Sigmoid colon (tissue), 7 donors: ENCODE results near the gene CCDC107. TPM values are rescaled to one million over a fixed set of nuclear protein-coding genes. Genes with fewer than 3 reads are reported as not detected.

ENCODE experiments used
- DNase-seq: peaks from one replicate; pipeline ENCODE4 v3.0.0-alpha.2; 2019
- H3K27ac ChIP-seq, 4 donors: fragments of 200-600 bp; sonication (generic); one replicate each; pipeline ENCODE4 v1.5.1; 2016 to 2019; ENCODE audit warnings: mild to moderate bottlenecking in 1 of 4
- H3K27me3 ChIP-seq, 3 donors: fragments of 200-600 bp; sonication (generic); one replicate each; pipeline ENCODE4 v1.5.1; 2019; ENCODE audit warnings: mild to moderate bottlenecking in 1 of 3
- H3K36me3 ChIP-seq, 4 donors: fragments of 200-600 bp; sonication (generic); one replicate each; pipeline ENCODE4 v1.5.1; 2016 to 2019
- H3K4me1 ChIP-seq, 4 donors: fragments of 200-600 bp; sonication (generic); one replicate each; pipeline ENCODE4 v1.5.1; 2017 to 2019
- H3K4me3 ChIP-seq, 4 donors: fragments of 200-600 bp; sonication (generic); one replicate each; pipeline ENCODE4 v1.5.1; 2017 to 2019; ENCODE audit warnings: mild to moderate bottlenecking in 2 of 4, moderate library complexity in 1 of 4
- H3K9me3 ChIP-seq, 4 donors: fragments of 200-600 bp in 3 of 4; sonication (generic) in 3 of 4; one replicate each; pipeline versions ENCODE4 v1.5.1 to v1.6.1; 2013 to 2019
- CTCF ChIP-seq, 4 experiments: fragments of 450-650 bp in 3 of 4; fragments of 200-600 bp in 1 of 4; IDR thresholded peaks; one replicate each; pipeline ENCODE4 v1.5.1; 2016 to 2019; ENCODE audit warnings: antibody characterized with exemption in 4 of 4, mild to moderate bottlenecking in 3 of 4, moderate library complexity in 2 of 4
- EP300 ChIP-seq, 4 donors: sonication (generic); formaldehyde crosslinking; IDR thresholded peaks; one replicate each; pipeline ENCODE4 v1.6.1; 2017; ENCODE audit warnings: antibody characterized with exemption in 4 of 4
- POLR2A ChIP-seq, 2 donors: fragments of 450-650 bp; IDR thresholded peaks; one replicate each; pipeline ENCODE4 v1.6.1; 2016; ENCODE audit warnings: antibody characterized with exemption in 2 of 2, mild to moderate bottlenecking in 2 of 2, moderate library complexity in 2 of 2
- POLR2AphosphoS5 ChIP-seq, 4 donors: sonication (generic); formaldehyde crosslinking; IDR thresholded peaks; one replicate each; pipeline ENCODE4 v1.6.1; 2017; ENCODE audit warnings: antibody characterized with exemption in 4 of 4
- WGBS, 2 donors: extraction: QIAGEN DNeasy Blood & Tissue Kit; methylation state at CpG; one replicate each; pipeline ENCODE4 v1.1.7; 2013; 5-methylcytosine and 5-hydroxymethylcytosine counted together
- intact Hi-C: fragments of 100-400 bp; cut with DNase I; formaldehyde crosslinking; loops from one replicate; pipeline ENCODE4 v1.15.1; 2023
- polyA plus RNA-seq, 3 donors: library from polyadenylated mRNA; stranded (reverse); fragments of 200-250 nt; gene quantifications; one replicate each; pipeline ENCODE4 v1.2.3, GENCODE V29; 2013
- total RNA-seq, 4 donors: library from RNA; depleted of rRNA; stranded (reverse); fragments of >200 nt; gene quantifications; one replicate each; pipeline ENCODE4 v1.1.0, GENCODE V29; 2016
- donor health status: healthy with polysubstance abuse.
- donor health status: Bipolar disorder and iron deficiency.
- donor health status: healthy.

CCDC107 gene
- total and polyA plus RNA-seq, 7 donors, result 21.3 to 112 (median 70.6) TPM

GRCh38 chr9:35669331-35670145, 11.4 kb downstream of the CCDC107 start:
- 42 to 71% methylated on average over 6 of the region's 6 CpGs for WGBS, 2 donors
- Histone ChIP-seq H3K36me3 (no peaks in the 10 kb centered on the region), H3K27me3 (no peaks in the 10 kb centered on the region), H3K9me3 (no peaks in the 10 kb centered on the region), H3K27ac (no peak overlapping the region), H3K4me1 (peaks cover 0 to 29% (median 23%) of the 10 kb centered on the region in 4 donors), H3K4me3 (no peak overlapping the region)
- DNase-seq, result no peak
- TF ChIP-seq POLR2A (IDR thresholded peaks at IDR 0.05), result no peak
- no peak for TF ChIP-seq EP300 (IDR thresholded peaks at IDR 0.05)
- no peak for TF ChIP-seq CTCF (IDR thresholded peaks at IDR 0.05)
- no peak for TF ChIP-seq POLR2AphosphoS5 (IDR thresholded peaks at IDR 0.05)
- intact Hi-C loops, result no loop called here

DNA sequence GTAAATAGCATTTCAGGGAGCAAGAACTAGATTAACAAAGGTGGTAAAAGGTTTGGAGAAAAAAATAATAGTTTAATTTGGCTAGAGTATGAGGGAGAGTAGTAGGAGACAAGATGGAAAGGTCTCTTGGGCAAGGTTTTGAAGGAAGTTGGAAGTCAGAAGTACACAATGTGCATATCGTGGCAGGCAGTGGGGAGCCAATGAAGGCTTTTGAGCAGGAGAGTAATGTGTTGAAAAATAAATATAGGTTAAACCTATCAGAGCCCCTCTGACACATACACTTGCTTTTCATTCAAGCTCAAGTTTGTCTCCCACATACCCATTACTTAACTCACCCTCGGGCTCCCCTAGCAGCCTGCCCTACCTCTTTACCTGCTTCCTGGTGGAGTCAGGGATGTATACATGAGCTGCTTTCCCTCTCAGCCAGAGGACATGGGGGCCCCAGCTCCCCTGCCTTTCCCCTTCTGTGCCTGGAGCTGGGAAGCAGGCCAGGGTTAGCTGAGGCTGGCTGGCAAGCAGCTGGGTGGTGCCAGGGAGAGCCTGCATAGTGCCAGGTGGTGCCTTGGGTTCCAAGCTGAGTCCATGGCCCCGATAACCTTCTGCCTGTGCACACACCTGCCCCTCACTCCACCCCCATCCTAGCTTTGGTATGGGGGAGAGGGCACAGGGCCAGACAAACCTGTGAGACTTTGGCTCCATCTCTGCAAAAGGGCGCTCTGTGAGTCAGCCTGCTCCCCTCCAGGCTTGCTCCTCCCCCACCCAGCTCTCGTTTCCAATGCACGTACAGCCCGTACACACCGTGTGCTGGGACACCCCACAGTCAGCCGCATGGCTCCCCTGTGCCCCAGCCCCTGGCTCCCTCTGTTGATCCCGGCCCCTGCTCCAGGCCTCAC, 15.3 kb downstream of the CCDC107 start, which contains the start of gene CA9:
Gene CA9, plus strand, starts transcription at position 797 of the 893 bp plus-strand sequence. Its CDS starts 32 bp downstream, at position 829.
- intact Hi-C loops, result no loop called here
- no peaks in the 10 kb centered on the region for H3K9me3 ChIP-seq
- peak in 2 of 4 donors; percentile 35 to 38 for TF ChIP-seq POLR2AphosphoS5 (IDR thresholded peaks at IDR 0.05)
- no peak for TF ChIP-seq EP300 (IDR thresholded peaks at IDR 0.05)
- TF ChIP-seq POLR2A (IDR thresholded peaks at IDR 0.05), result no peak
- no peaks in the 10 kb centered on the region for H3K27me3 ChIP-seq
- peaks cover 0 to 28% (median 26%) of the 10 kb centered on the region in 4 donors for H3K4me1 ChIP-seq
- 18 to 64% methylated on average over 10 of the region's 10 CpGs for WGBS, 2 donors
- no peaks in the 10 kb centered on the region for H3K36me3 ChIP-seq
- H3K27ac ChIP-seq, result peak within 1 kb of the TSS; percentile 12 to 64 (median 54)
- DNase-seq, result peak; percentile 81
- no peak within 1 kb of the TSS for H3K4me3 ChIP-seq

DNA sequence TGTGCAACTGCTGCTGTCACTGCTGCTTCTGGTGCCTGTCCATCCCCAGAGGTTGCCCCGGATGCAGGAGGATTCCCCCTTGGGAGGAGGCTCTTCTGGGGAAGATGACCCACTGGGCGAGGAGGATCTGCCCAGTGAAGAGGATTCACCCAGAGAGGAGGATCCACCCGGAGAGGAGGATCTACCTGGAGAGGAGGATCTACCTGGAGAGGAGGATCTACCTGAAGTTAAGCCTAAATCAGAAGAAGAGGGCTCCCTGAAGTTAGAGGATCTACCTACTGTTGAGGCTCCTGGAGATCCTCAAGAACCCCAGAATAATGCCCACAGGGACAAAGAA, 15.9 kb downstream of the CCDC107 start:
- Histone ChIP-seq H3K36me3 (no peaks in the 10 kb centered on the region), H3K27me3 (no peaks in the 10 kb centered on the region), H3K4me3 (no peak overlapping the region), H3K4me1 (peaks cover 0 to 28% (median 26%) of the 10 kb centered on the region in 4 donors), H3K27ac (peak overlapping the region; percentile 12 to 64 (median 54)), H3K9me3 (no peaks in the 10 kb centered on the region)
- TF ChIP-seq CTCF (IDR thresholded peaks at IDR 0.05) (no peak), EP300 (IDR thresholded peaks at IDR 0.05) (no peak), POLR2A (IDR thresholded peaks at IDR 0.05) (no peak), POLR2AphosphoS5 (IDR thresholded peaks at IDR 0.05) (no peak)
- intact Hi-C loops, result no loop called here
- DNase-seq, result no peak
- WGBS, 2 donors, result 62 to 81% methylated on average over 3 of the region's 3 CpGs

DNA sequence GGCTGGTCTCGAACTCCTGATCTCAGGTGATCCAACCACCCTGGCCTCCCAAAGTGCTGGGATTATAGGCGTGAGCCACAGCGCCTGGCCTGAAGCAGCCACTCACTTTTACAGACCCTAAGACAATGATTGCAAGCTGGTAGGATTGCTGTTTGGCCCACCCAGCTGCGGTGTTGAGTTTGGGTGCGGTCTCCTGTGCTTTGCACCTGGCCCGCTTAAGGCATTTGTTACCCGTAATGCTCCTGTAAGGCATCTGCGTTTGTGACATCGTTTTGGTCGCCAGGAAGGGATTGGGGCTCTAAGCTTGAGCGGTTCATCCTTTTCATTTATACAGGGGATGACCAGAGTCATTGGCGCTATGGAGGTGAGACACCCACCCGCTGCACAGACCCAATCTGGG, 17.1 kb downstream of the CCDC107 start:
- Histone ChIP-seq H3K4me1 (peaks cover 0 to 28% (median 26%) of the 10 kb centered on the region in 4 donors), H3K4me3 (peak overlapping the region; percentile 37 to 56 (median 48)), H3K27me3 (no peaks in the 10 kb centered on the region), H3K36me3 (no peaks in the 10 kb centered on the region), H3K27ac (peak overlapping the region in 1 of 4 donors; percentile 52), H3K9me3 (no peaks in the 10 kb centered on the region)
- WGBS, 2 donors, result 32 to 45% methylated on average over 13 of the region's 13 CpGs
- no peak for TF ChIP-seq CTCF (IDR thresholded peaks at IDR 0.05)
- TF ChIP-seq EP300 (IDR thresholded peaks at IDR 0.05), result no peak
- no peak for TF ChIP-seq POLR2AphosphoS5 (IDR thresholded peaks at IDR 0.05)
- no peak for TF ChIP-seq POLR2A (IDR thresholded peaks at IDR 0.05)
- intact Hi-C loops, result loop anchor here (1.0 kb wide), 1 partner anchor 9 kb away; no protein-coding TSS in a partner anchor
- DNase-seq, result no peak
